IPS-18c (cell line): ENCODE measurements around the gene FXYD2.

ENCODE experiments used
- H3K4me3 ChIP-seq: 2 replicates; pipeline ENCODE4 v1.7.0; 2013; ENCODE audit warnings: low read depth, mild to moderate bottlenecking, low read length, moderate library complexity; ENCODE audit not compliant: insufficient read depth
- H3K9me3 ChIP-seq: one replicate; pipeline ENCODE4 v1.6.1; 2013; ENCODE audit warnings: mild to moderate bottlenecking, low read length, moderate library complexity; ENCODE audit not compliant: control insufficient read depth, insufficient read depth

FXYD2 gene

GRCh38 chr11:117795638-117796455 lies 28.7 kb downstream of the FXYD2 start:
- H3K4me3 ChIP-seq: peak overlapping the region; percentile 52
- peaks cover 4% of the 10 kb centered on the region for H3K9me3 ChIP-seq

- Histone ChIP-seq H3K4me3 (peak overlapping the region; percentile 52), H3K9me3 (peaks cover 4% of the 10 kb centered on the region)
These were observed 29.5 kb downstream of the FXYD2 start for GRCh38 chr11:117794772-117795629.

GRCh38 chr11:117794135-117794534 lies 30.4 kb downstream of the FXYD2 start:
- Histone ChIP-seq H3K4me3 (no peak overlapping the region), H3K9me3 (peaks cover 4% of the 10 kb centered on the region)

GRCh38 chr11:117793583-117793982 lies 31.0 kb downstream of the FXYD2 start:
- Histone ChIP-seq H3K9me3 (peaks cover 4% of the 10 kb centered on the region), H3K4me3 (no peak overlapping the region)

- Histone ChIP-seq H3K9me3 (peaks cover 4% of the 10 kb centered on the region), H3K4me3 (no peak overlapping the region)
These were observed 31.6 kb downstream of the FXYD2 start for GRCh38 chr11:117792992-117793391.

GRCh38 chr11:117792241-117792640 lies 32.3 kb downstream of the FXYD2 start:
- H3K4me3 ChIP-seq: no peak overlapping the region
- peaks cover 4% of the 10 kb centered on the region for H3K9me3 ChIP-seq

GRCh38 chr11:117790279-117790678 lies 34.3 kb downstream of the FXYD2 start:
- H3K4me3 ChIP-seq: no peak overlapping the region
- H3K9me3 ChIP-seq: no peaks in the 10 kb centered on the region

GRCh38 chr11:117789241-117789640 lies 35.3 kb downstream of the FXYD2 start:
- H3K4me3 ChIP-seq: no peak overlapping the region
- no peaks in the 10 kb centered on the region for H3K9me3 ChIP-seq

- H3K9me3 ChIP-seq: no peaks in the 10 kb centered on the region
- H3K4me3 ChIP-seq: no peak overlapping the region
These were observed 38.2 kb downstream of the FXYD2 start for GRCh38 chr11:117786135-117786870.

GRCh38 chr11:117782101-117782500 lies 42.4 kb downstream of the FXYD2 start:
- Histone ChIP-seq H3K4me3 (no peak overlapping the region), H3K9me3 (no peaks in the 10 kb centered on the region)

- Histone ChIP-seq H3K9me3 (no peaks in the 10 kb centered on the region), H3K4me3 (no peak overlapping the region)
These were observed 42.9 kb downstream of the FXYD2 start for GRCh38 chr11:117781627-117782026.

GRCh38 chr11:117780456-117780855 lies 44.1 kb downstream of the FXYD2 start:
- H3K4me3 ChIP-seq: no peak overlapping the region
- H3K9me3 ChIP-seq: no peaks in the 10 kb centered on the region

GRCh38 chr11:117774553-117774952 lies 50.0 kb downstream of the FXYD2 start:
- no peak overlapping the region for H3K4me3 ChIP-seq
- H3K9me3 ChIP-seq: no peaks in the 10 kb centered on the region

- Histone ChIP-seq H3K9me3 (no peaks in the 10 kb centered on the region), H3K4me3 (no peak overlapping the region)
These were observed 52.2 kb downstream of the FXYD2 start for GRCh38 chr11:117772360-117772759.

- no peak overlapping the region for H3K4me3 ChIP-seq
- H3K9me3 ChIP-seq: no peaks in the 10 kb centered on the region
These were observed 52.7 kb downstream of the FXYD2 start for GRCh38 chr11:117771841-117772240.

GRCh38 chr11:117771197-117771596 lies 53.3 kb downstream of the FXYD2 start:
- H3K9me3 ChIP-seq: no peaks in the 10 kb centered on the region
- H3K4me3 ChIP-seq: no peak overlapping the region

GRCh38 chr11:117770061-117770460 lies 54.5 kb downstream of the FXYD2 start:
- Histone ChIP-seq H3K4me3 (no peak overlapping the region), H3K9me3 (no peaks in the 10 kb centered on the region)
